Stimulated activated CD8-positive, alpha-beta memory T cell treated with anti-CD3 and anti-CD28 coated beads, Interleukin-12 subunit alpha, Interleukin-12 subunit beta, amount 100 ng/mL, for 1 hour (primary cell): ENCODE results near the gene PYROXD2.
A peak's percentile ranks its signal among the peaks of the same experiment; 100 is the strongest.

Source experiments
- DNase-seq: peaks from one replicate; pipeline ENCODE4 v3.0.0-alpha.2; 2020; ENCODE audit warnings: low read depth

PYROXD2 gene

DNA sequence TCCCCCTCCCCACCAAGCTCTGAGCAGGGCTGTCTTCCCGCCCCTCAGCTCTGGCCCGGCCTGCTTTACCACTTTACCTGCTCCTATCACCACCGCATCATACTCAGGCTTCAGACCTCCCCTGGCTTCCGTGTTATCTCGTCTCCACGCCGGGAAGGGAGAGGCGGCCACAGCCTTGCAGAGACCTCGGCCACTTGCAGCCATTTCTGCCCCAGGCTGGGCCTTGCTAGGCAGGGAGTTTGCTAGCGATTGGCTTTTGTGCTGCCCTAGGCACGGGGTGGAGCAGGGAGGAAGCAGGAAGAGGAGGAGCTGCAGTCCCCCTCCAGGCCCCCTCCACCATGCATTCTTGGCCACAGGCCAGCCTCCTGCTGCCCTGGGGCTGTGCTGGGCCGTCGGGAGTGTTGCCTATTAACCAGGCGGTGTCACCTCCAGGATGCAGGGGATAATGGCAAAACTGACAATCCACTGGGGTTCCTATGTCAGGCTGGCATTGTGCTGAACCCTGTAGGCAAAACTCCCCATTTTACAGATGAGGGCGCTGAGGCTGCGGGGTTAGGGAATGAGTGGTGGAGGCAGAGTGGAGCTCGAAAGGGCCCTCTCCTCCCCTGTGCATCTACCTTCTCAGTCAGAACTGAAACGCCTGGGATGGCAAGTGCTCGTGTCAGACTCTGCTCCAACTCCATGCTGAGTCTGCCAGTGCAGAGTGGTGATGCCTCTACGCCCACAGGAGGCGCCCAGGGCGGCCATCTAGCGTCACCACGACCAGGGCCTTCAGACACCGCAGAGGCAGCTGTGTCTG lies at the start of gene PYROXD2:
Gene PYROXD2 (minus strand): TSS at position 251 of the 799 bp plus-strand sequence. CDS start 47 bp downstream, at position 204.
- DNase-seq, result peak; percentile 22

DNA sequence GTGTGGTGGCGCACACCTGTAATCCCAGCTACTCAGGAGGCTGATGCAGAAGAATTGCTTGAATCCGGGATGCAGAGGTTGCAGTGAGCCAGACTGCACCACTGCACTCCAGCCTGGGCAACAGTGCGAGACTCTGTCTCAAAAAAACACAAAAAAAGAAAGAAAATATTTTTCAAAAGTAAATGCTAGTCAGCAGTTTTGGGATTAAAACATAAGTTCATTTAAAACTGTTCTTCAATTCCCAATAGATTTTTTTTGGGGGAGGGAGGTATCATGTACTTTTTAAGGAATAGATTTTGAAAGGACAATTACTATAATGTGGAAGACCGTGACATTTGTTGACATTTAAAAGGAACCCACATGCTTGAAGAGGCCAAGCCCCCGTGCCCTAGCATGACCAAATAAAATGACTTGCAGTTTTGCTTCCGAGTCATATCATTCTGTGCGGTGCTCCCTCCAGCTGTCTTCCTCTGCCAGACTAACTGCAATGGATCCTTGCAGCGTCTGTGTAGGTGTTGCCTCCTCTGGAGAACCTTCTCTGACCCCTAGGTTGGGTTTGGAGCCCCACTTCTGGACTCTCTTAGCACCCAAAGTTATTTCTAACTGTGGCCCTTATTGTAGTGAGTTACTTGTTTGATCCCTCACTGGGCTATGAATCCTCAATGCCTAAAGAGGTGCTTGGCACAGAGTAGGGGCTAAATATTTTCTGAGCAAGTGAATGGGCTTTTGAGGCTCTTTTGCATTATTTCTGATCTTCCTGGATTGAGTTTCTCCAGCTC lies 49.2 kb upstream of the PYROXD2 start:
- DNase-seq, result no peak

DNA sequence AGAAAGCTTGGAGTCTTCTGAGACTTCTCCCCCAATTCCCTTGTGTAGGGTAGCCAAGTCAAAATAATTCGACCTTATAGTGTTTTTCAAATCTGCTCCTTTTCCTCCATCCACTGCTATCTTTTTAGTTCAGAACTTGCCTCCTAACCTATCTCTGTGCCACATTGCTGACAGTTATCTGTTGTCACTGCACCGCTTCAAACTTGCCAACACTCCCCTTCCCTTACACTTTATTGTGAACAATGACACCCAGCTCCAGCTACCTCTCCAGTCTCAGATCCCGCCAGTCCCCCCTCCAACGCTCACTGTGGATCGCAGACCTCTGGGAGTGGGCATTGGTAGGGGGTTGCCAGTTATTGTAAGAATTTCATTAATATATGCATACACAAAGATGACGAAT lies 48.0 kb upstream of the PYROXD2 start:
- DNase-seq, result no peak

DNA sequence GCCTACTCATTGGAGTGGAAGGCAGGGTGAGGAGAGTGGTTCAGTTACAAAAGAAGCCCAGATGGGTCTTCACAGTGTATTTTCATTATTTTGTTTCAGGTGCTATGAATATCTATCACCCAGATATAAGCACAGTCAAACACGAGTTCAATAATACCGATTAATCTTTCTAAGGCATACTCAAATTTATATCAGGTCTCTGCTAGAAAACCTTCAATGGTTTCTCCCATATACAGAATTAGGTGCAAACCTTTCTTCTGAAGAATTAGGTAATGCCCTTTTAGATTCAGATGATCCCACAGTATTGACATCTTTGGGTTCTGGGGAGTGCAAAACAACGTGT lies 46.5 kb upstream of the PYROXD2 start:
- DNase-seq, result no peak

DNA sequence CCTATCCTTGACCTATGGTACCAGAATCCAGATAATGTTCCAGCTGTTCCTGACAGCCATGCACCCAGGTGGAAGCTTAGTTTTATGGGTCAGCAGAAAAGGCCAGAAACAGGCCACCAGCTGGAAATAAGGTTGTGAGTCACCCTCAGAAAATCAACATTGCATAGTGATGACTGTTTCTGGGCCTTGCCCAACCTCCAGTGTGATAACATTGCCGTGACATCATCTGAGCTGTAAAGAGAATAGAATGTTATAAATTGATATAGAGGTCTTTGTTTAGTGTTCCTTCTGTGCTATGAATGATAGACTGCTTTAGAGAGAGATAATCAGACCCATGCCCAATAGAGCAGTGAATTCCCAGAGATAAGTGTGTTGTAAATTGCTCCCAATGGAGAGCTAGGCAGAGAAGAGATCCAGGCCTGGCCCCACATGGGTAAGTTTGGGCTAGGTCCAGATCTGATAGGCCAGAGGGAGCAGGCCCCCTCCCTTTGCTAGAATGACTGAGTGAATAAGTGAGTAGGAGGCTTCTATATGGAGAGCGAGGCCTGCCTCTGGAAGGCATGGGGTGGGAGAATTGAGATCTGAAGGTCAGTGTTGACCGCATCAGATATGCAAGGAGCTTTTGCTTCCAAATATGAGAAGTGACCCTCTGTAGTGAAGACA lies 46.0 kb upstream of the PYROXD2 start:
- no peak for DNase-seq

DNA sequence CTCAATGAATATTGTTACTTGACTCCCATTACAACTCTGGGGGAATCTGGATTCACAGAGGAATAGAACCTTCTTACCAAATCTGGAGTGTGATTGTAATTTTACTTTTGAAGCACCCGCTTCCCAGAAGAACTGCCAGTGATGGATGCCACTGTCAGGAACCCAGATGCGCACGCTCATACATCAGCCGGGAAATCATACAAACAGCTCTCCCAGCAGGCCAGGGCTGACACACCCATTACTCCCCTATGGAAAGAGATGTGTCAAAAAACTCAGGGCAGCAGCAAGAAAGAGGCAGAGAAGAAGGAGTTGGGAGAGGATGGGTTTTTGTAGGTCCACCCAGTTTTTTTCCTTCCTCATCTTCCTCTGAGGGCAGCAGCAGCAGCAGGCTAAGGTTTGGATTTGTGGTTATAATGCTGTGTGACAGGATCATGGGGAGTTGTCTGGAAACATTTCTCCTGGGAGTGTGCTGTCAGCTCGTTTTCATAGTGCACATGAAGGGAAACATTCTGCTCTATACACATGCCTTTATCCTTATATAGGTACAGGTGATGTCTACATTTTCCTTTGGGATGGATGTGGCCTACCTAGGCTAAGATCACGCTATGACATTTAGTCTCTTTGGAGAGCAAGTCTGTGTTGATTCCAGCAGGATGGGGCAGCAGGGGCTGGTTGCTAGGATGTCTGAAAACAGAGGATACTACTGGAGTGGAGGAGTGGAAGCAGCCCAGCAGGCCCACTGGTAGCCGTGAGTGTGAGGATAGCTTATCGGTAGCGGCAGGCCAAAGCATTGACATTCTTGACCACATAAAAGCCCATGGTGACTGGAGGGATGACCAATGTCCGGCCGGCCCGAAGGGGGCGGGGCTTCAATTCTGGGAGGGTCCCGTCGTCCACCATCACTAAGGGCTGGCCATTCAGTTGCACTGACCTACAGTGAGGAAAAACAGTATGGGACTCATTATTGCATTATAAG lies 44.1 kb upstream of the PYROXD2 start:
- no peak for DNase-seq

DNA sequence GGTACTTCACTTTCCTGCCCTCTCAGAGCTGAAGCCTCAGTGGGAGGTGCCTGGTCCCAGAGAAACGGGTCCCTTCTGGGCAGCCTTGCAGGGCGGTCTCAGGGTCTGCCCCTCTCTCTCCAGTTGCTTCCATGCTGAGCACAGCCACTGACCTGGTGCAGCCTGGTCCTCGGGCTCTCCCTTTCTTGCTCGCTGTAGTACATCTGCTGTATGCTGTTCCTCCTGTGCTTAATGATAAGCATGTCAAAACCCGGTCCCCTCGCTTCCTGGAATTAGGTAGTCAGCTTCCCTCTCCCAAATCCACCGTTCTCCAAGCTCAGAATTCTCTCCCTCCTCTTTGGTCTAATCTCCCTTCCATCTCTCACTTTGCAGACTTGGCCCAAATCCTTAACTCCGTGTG lies 42.7 kb upstream of the PYROXD2 start:
- DNase-seq, result no peak

DNA sequence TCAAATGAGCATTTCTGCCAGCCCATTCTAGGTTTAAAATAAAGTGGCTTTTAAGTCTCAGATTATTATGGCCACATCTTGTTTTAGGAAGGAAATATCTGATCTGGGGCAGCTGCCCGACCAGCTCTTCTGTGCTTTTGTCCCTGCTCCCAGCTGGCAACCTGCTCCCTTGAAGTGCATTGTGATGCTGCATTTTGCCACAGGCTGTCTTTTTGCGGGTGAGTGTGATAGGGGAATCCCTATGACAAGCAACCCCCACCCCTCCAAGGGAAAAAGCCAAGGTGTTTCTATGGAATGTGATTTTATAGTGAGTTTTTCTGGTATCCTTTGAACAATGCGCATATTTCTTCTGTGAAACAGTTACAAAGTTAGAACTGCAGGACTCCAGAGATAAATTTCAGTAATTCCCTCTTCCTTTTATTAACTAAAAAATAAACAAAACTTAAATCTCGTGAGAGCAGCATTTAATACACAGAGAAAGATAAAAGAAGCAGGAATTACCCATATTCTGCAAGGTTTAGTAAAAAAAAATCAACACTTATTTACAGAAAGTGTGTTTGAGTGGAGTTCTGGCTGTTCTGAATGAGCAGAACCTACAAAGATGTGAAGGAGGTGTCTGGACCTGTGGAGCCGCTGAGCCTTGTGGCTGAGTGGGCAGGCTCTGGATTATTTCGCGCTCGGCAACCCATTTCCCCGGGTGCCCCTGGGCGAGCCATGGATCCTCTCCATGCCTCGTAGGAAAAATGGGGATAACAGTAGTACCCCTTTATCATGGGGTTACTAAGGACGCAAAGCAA lies 41.9 kb upstream of the PYROXD2 start:
- DNase-seq, result no peak

DNA sequence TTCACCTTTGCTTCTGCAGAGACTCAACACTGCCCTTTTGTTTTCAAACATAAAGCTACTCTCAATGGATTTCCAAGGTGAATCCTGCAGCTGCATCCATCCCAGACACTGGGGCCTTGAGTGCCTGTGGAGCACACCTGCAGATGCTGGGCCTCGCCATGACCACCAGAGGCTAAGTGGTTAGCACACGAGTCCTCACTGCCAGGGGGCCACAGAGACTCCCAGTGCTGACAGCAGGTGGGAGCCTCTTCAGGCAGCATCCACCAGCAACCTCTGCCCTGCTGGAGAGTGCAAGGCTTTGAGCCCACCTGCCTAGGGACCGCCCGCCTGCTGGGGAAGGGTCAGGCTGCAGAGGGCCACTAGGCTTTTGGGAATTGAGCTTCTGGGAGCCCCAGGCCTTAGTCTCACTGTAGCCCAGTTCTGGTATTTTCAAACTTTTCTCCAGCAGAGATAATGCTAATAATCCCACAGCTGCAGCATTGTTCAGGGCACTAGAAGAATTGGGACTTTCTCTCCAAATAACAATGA lies 41.1 kb upstream of the PYROXD2 start:
- DNase-seq, result no peak

DNA sequence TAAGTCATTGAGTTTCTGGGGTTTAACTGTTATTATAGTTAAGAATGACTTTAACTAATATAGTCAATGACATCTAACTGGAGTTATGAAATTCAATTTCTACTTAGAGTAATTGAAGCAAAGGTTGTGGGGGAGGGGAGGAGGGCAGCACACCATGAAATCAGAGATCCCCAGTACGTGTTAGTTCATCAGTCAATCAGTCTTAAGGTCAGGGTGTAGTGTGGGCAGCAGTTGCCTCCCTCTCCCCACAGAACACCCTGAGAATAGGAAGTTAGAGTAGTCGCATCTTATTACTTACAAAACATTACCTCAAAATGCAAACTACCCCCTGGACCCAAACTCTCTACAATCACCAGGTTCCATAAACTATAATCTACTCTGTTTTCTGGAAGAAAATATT lies 38.7 kb upstream of the PYROXD2 start:
- no peak for DNase-seq

DNA sequence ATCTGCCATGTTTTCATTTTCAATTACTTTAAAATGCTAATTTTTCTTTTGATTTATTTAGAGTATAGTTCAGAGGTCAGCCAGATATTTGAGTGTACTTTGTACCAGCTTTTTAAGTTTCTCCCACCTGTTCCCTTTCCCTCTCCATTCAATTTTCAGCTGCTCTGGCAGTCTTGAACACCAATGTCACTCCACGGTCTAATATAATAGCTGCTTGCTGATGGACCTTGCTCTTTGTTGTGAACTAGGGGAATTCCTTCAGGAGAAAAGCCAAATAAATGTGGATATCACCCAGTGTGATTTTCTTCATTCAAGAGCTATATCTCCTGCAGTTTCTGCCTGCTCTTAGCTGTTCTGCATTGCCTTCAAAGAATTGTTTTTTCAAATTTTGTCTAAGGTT lies 35.6 kb upstream of the PYROXD2 start:
- no peak for DNase-seq

DNA sequence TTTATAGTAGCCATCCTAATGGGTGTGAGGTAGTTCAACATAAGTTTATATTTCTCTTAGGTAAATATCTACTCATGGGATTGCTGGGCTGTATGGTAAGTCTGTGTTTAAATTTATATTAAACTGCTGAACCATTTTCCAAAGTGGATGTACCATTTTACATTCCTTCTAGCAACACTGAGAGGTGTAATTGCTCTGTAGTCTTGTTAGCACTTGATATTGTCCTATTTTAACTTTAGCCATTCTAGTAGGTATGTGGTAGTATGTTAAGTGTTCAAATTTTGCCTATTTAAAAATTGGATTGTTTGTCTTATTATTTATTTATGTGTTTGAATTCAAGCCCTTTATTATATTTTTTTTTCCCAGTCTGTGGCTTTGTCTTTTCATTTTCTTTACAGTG lies 34.3 kb upstream of the PYROXD2 start:
- no peak for DNase-seq

DNA sequence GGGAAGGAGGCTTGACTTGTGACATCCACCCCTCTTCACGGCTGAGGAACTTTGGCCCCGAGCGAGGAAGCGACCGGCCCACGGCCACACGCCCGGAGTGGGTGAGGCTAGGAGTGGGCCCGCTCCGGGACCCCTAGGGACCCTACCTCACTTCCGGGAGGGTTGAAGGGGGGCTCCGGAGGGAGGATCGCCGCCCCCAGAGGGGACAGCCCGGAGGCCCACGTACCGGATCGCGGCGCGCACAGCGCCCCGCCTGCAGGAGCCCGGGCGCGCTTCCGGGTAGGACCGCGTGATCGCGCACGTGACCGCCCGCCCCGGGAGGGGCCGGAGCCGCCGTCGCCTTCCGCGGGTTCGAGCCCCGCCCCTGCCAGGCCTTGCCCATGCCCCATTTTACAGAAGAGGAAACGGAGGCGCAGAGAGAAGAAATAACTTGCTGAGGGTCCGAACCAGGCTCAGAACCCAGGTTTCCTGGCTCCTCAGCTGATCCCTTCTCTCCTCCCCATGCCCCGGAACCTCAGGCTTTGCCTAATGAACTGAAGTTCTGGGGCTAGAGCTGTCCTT lies 31.8 kb upstream of the PYROXD2 start, which contains the start of gene HPS1:
Gene HPS1 (minus strand): TSS at position 275 of the 561 bp plus-strand sequence. CDS start 3,695 bp downstream, outside the sequence.
- peak; percentile 61 for DNase-seq

DNA sequence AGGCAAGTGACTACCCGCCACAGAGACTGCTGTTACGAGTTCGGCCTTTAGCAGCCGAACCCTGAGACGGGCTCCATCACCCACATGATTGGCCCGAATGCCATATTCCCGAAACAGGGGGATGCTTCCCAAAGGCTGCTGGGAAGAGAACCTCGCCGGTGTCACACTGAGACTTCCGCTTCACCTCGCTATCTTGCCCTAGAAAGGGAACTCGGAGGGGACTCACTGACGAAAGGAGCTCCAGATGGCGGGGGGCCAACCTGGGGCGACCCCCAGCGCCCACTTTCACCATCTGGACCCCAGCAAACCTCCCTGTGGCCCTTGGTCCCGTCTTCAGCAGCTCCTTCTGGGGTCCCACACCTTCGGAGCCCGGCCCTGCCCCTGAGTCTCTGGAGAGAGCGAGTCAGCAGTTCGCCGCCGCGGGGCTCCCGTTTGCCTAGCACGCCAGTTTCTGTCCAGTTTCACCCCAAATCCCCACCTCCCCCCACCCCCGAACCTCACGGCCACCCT lies 31.2 kb upstream of the PYROXD2 start:
- no peak for DNase-seq

DNA sequence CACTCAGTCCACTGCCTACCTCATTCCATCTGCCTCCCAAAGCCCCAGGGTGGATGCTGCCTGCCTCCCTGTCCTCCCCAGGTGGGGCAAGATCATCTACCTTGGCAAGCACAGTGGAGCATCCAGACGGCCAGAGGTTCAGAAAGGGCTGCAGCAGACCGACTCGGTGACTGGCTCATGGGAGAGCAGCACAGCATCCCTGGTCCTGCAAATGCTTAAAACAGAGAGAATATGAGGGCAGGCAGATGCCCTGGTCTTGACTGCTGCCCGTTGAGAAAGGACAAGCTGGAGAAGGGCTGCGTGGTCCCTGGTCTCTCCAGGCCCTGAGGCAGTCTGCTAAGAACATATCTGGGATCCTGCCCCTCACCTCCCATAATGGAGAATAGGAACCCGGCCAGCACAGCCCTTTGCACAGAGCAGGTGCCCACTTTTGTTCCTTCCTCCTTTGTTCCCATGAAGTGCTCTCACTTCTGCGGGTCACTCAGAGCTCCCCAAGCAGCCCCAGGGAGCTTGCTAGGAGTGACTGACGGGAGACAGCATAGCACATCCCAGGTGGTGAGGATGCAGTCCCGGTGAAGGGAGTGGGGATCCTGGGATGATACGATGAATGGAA lies 30.3 kb upstream of the PYROXD2 start:
- DNase-seq, result no peak

DNA sequence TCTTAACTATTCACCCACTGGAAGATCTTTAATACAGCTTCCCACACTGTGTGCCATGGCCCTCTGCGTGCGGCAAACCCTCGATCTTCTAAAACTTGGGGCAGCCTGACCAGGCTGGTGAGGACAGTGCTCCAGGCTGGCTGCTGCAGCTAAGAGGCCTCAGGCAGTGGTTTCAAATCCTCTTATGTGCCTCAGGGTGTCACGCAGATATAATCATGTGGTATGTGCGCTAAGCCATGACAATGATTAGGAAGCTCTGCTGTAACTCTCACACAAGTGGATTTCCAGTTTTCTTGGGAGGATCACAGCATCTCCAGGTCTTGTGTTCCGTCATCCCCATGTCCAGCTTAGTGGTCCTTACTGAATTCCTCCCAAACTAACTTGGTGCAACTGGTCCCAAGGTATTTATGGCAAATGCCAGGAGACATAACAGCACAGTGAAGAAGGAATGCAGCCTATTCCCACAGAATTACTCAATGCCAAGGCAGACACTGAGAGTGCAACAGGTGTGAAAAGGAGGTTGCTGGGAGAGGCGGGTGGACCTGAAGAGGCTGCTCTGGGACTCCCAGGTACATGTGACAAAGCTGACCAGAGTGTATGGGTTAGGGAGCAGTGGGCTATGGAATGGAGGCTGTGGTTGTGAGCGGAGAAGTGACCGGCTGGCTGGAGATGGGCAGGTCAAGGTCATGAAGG lies 29.5 kb upstream of the PYROXD2 start:
- DNase-seq, result no peak

DNA sequence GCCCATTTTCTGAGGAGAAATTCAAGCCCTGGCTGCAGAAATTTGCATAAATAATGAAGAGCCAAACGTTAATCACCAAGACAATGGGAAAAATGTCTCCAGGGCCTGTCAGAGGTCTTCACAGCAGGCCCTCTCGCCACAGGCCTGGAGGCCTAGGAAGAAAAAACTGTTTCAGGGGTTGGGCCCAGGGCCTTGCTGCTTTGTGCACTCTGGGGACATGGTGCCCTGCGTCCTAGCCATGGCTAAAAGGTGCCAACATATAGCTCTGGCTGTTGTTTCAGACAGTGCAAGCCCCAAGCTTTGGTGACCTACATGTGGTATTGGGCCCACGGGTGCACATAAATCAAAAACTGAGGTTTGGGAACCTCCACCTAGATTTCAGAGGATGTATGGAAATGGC lies 23.7 kb upstream of the PYROXD2 start:
- no peak for DNase-seq

DNA sequence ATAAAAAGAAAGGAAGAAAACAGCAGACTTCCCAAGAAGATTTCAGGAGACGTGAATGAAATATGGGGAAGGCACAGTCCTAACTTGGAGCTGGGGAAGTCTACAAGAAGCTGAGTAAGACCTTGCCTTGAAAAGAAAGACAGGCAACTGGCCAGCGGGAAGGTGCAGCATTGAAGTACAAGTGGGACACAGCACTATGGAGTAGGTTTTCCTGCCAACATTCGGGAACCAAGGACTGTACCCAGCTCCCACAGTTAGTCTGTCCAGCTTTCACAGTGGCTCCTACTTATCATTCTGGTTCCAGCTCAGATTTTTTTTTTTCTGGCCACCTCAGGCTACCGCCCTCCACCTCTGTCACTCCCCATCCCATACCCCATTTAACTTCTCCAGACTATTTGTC lies 21.7 kb upstream of the PYROXD2 start:
- no peak for DNase-seq

DNA sequence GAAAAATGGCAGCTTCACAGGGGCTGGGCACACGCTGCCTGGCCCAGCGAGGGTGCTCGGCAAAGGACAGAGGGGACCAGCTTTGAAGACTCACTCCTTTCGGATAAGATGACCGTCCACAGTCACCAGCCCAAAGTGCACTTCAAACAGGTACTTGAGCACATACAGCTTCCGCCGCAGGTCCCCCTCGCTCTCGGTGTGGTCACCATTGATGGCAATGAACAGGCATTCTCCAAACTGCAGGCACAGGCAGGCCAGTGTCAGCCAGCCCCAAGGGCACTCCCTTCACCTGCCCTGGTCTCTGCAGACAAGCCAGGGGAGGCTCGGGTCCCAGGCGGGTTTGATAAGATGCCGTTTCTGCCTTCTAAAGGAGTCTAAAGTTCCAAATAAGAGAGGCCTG lies 20.2 kb upstream of the PYROXD2 start:
- no peak for DNase-seq
